Mesenchymal stem cell (in vitro differentiated cells and primary cell): ENCODE data around the gene FEM1A.
"Not testable (repeated sequence)": the region's sequence is repeated elsewhere in the genome, so short reads cannot be mapped to it uniquely, and the experiment has no call there.

ENCODE experiments used
- DNase-seq: peaks from one replicate; pipeline ENCODE4 v3.0.0-alpha.2; 2013
- H2AFZ ChIP-seq: one replicate; pipeline ENCODE4 v1.6.1; 2013; ENCODE audit warnings: low read depth, mild to moderate bottlenecking, control low read depth, inconsistent platforms, low read length, moderate library complexity
- H2AK5ac ChIP-seq: 2 replicates; pipeline ENCODE4 v1.6.1; 2013; ENCODE audit warnings: low read length, moderate library complexity, mild to moderate bottlenecking, inconsistent platforms; ENCODE audit not compliant: severe bottlenecking
- H2BK120ac ChIP-seq: one replicate; pipeline ENCODE4 v1.6.1; 2013; ENCODE audit warnings: low read depth, mild to moderate bottlenecking, inconsistent platforms, low read length, moderate library complexity
- H2BK12ac ChIP-seq, 2 experiments: one replicate each; pipeline ENCODE4 v1.6.1; 2013; ENCODE audit warnings: inconsistent platforms in 2 of 2, low read length in 2 of 2, mild to moderate bottlenecking in 2 of 2, moderate library complexity in 2 of 2, control low read depth in 1 of 2
- H2BK15ac ChIP-seq: one replicate; pipeline ENCODE4 v1.6.1; 2013; ENCODE audit warnings: mild to moderate bottlenecking, low read depth, inconsistent platforms; ENCODE audit not compliant: poor library complexity, severe bottlenecking
- H2BK5ac ChIP-seq: 2 replicates; pipeline ENCODE4 v1.6.1; 2013; ENCODE audit warnings: low read depth, mild to moderate bottlenecking, low read length, control low read depth, inconsistent platforms; ENCODE audit not compliant: poor library complexity, severe bottlenecking
- H3K14ac ChIP-seq, 2 experiments: one replicate each; pipeline ENCODE4 v1.6.1; 2013; ENCODE audit warnings: inconsistent platforms in 2 of 2, low read length in 2 of 2, control low read depth in 1 of 2, mild to moderate bottlenecking in 1 of 2, moderate library complexity in 1 of 2
- H3K18ac ChIP-seq, 2 experiments: one replicate each; pipeline ENCODE4 v1.6.1; 2013; ENCODE audit warnings: inconsistent platforms in 2 of 2, low read length in 2 of 2, control low read depth in 1 of 2, low read depth in 1 of 2, mild to moderate bottlenecking in 1 of 2
- H3K23ac ChIP-seq, 2 experiments: one replicate each; pipeline ENCODE4 v1.6.1; 2013; ENCODE audit warnings: inconsistent platforms in 2 of 2, low read length in 2 of 2, mild to moderate bottlenecking in 2 of 2, moderate library complexity in 2 of 2, control low read depth in 1 of 2
- H3K27ac ChIP-seq: 2 replicates; pipeline ENCODE4 v1.5.1; 2013; ENCODE audit warnings: mild to moderate bottlenecking, moderate library complexity, low read length, control low read depth, inconsistent platforms; ENCODE audit not compliant: poor library complexity, severe bottlenecking
- H3K27me3 ChIP-seq, 2 experiments: 2 replicates each; pipeline versions ENCODE4 v1.6.1 to v1.7.0; 2013; ENCODE audit warnings: low read length in 2 of 2, mild to moderate bottlenecking in 2 of 2, moderate library complexity in 2 of 2, control low read depth in 1 of 2, inconsistent platforms in 1 of 2; ENCODE audit not compliant: control insufficient read depth in 1 of 2, insufficient read depth in 1 of 2
- H3K36me3 ChIP-seq, 2 experiments: 2 replicates each; pipeline versions ENCODE4 v1.6.1 to v1.7.0; 2013; ENCODE audit warnings: low read length in 2 of 2, control low read depth in 1 of 2, inconsistent platforms in 1 of 2, low read depth in 1 of 2, mild to moderate bottlenecking in 1 of 2; ENCODE audit not compliant: insufficient read depth in 2 of 2, control insufficient read depth in 1 of 2
- H3K4ac ChIP-seq, 2 experiments: one replicate each; pipeline ENCODE4 v1.6.1; 2013; ENCODE audit warnings: inconsistent platforms in 2 of 2, low read length in 2 of 2, mild to moderate bottlenecking in 2 of 2, moderate library complexity in 2 of 2, control low read depth in 1 of 2, low read depth in 1 of 2
- H3K4me1 ChIP-seq: 2 replicates; pipeline ENCODE4 v1.6.1; 2013; ENCODE audit warnings: low read depth, low read length, control low read depth; ENCODE audit not compliant: control insufficient read depth, insufficient read depth
- H3K4me2 ChIP-seq: 2 replicates; pipeline ENCODE4 v1.6.1; 2013; ENCODE audit warnings: low read length, mild to moderate bottlenecking, inconsistent platforms; ENCODE audit not compliant: poor library complexity, severe bottlenecking
- H3K4me3 ChIP-seq, 2 experiments: 2 replicates each; pipeline versions ENCODE4 v1.5.1 to v1.7.0; 2013; ENCODE audit warnings: low read length in 2 of 2, mild to moderate bottlenecking in 2 of 2, control low read depth in 1 of 2, low read depth in 1 of 2; ENCODE audit not compliant: insufficient read depth in 1 of 2
- H3K79me1 ChIP-seq: replicated peaks from 2 replicates; pipeline ENCODE4 v1.6.1; 2013; ENCODE audit warnings: mild to moderate bottlenecking, control low read depth, low read length, inconsistent platforms; ENCODE audit not compliant: poor library complexity, severe bottlenecking
- H3K9ac ChIP-seq: 2 replicates; pipeline ENCODE4 v1.7.0; 2013; ENCODE audit warnings: mild to moderate bottlenecking, low read length, moderate library complexity
- H3K9me3 ChIP-seq: 2 replicates; pipeline ENCODE4 v1.7.0; 2013; ENCODE audit warnings: mild to moderate bottlenecking, low read length; ENCODE audit not compliant: control insufficient read depth
- H4K8ac ChIP-seq: one replicate; pipeline ENCODE4 v1.6.1; 2013; ENCODE audit warnings: inconsistent platforms, mild to moderate bottlenecking, low read length, moderate library complexity
- H4K91ac ChIP-seq: one replicate; pipeline ENCODE4 v1.6.1; 2013; ENCODE audit warnings: mild to moderate bottlenecking, low read length, inconsistent platforms
- WGBS: methylation state at CpG from one replicate; pipeline ENCODE4 v1.1.7; 2013; ENCODE audit warnings: mixed read lengths; 5-methylcytosine and 5-hydroxymethylcytosine counted together

The FEM1A gene

DNA sequence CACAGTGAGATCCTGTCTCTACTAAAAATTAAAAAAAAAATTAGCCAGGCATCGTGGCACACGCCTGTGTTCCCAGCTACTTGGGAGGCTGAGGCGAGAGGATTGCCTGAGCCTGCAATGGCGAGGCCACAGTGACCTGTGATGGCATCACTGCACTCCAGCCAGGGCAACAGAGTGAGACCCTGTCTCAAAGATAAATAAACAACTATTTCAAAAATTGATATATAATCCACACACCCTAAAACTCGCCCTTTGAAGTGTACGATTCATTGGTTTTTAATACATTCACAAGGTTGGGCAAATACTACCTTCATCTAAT lies 52.1 kb downstream of the FEM1A start:
- no peak overlapping the region for H2BK120ac ChIP-seq
- no peak overlapping the region for H3K23ac ChIP-seq
- H3K18ac ChIP-seq = no peak overlapping the region
- no peak overlapping the region for H2BK15ac ChIP-seq
- WGBS = 93% methylated on average over 6 of the region's 6 CpGs
- H3K4me1 ChIP-seq = peaks cover 24% of the 10 kb centered on the region
- no peak for DNase-seq
- H2AK5ac ChIP-seq = no peak overlapping the region
- H2AFZ ChIP-seq = no peak overlapping the region
- peaks cover 75 to 82% of the 10 kb centered on the region in 2 experiments for H3K36me3 ChIP-seq
- no peak overlapping the region for H3K4me2 ChIP-seq
- H3K9me3 ChIP-seq = no peaks in the 10 kb centered on the region
- no peak overlapping the region for H3K4ac ChIP-seq
- H3K27me3 ChIP-seq = no peaks in the 10 kb centered on the region
- H3K4me3 ChIP-seq = no peak overlapping the region
- H4K8ac ChIP-seq = no peak overlapping the region
- no peak overlapping the region for H2BK5ac ChIP-seq
- no peak overlapping the region for H4K91ac ChIP-seq
- no peak overlapping the region for H3K9ac ChIP-seq
- peaks cover 18% of the 10 kb centered on the region for H3K79me1 ChIP-seq
- H3K14ac ChIP-seq = no peak overlapping the region
- H2BK12ac ChIP-seq = no peak overlapping the region
- H3K27ac ChIP-seq = no peak overlapping the region

DNA sequence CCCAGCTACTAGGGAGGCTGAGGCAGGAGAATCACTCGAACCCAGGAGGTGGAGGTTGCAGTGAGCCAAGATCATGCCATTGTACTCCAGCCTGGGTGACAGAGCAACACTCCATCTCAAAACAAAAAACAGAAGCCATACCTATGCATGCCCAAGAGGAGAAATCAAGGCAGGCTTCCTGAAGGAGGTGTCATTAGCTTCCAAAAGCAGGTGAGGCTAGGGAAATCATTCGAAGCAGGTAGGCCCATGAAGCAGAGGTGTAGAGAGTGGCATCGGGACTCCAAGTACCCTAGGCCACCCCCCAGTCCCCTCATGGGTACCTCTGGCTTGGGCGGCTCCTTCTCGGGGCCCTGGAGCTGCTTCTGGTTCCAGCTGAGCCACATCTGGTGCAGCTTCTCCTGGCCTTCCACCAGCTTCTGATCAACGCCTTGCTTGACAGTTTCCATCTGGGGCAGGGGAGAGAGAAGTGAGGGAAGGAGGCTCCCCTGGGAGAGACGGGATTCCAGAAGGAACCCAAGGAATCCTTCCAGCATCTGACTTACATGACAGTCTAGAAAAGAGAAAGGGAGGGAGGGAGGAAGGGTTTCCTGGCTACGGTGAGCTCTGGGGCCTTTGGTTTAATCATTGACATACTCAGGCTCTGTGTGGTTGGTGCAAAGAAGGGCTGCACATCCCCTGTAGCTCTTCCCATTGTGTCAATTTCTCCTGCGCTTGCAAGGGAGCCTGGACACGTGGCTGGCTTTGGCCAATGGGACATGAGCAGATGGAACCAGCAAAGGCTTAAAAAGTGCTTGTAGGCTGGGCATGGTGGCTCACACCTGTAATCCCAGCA lies 53.0 kb downstream of the FEM1A start:
- no peak overlapping the region for H2AK5ac ChIP-seq
- H2BK120ac ChIP-seq = no peak overlapping the region
- no peak overlapping the region for H2BK5ac ChIP-seq
- peak; percentile 65 for DNase-seq
- no peak overlapping the region for H2BK15ac ChIP-seq
- H3K4me2 ChIP-seq = peak overlapping the region; percentile 1
- H3K9me3 ChIP-seq = no peaks in the 10 kb centered on the region
- no peak overlapping the region for H2AFZ ChIP-seq
- H3K4me1 ChIP-seq = peaks cover 26% of the 10 kb centered on the region
- H3K14ac ChIP-seq = no peak overlapping the region
- H3K27ac ChIP-seq = peak overlapping the region; percentile 75
- H3K27me3 ChIP-seq = no peaks in the 10 kb centered on the region
- no peak overlapping the region for H4K91ac ChIP-seq
- peaks cover 73 to 81% of the 10 kb centered on the region in 2 experiments for H3K36me3 ChIP-seq
- peaks cover 21% of the 10 kb centered on the region for H3K79me1 ChIP-seq
- WGBS = 77% methylated on average over 9 of the region's 10 CpGs
- no peak overlapping the region for H2BK12ac ChIP-seq
- H3K4ac ChIP-seq = no peak overlapping the region
- no peak overlapping the region for H3K23ac ChIP-seq
- H3K4me3 ChIP-seq = no peak overlapping the region
- H4K8ac ChIP-seq = no peak overlapping the region
- H3K18ac ChIP-seq = peak overlapping the region in 1 of 2 experiments; percentile 57
- peak overlapping the region; percentile 53 for H3K9ac ChIP-seq

DNA sequence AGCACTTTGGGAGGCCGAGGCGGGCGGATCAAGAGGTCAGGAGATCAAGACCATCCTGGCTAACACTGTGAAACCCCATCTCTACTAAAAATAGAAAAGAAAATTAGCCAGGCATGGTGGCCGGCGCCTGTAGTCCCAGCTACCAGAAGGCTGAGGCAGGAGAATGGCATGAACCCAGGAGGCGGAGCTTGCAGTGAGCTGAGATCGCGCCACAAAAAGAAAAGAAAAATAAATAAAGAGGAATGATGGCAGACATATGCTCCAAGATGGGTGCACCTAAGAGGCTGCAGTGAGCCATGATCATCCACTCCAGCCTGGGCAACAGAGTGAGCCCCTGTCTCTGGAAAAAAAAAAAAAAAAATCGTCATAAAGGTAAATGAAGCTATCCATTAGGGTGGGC lies 54.4 kb downstream of the FEM1A start:
- H3K18ac ChIP-seq, H2BK120ac ChIP-seq, H3K27me3 ChIP-seq, H2AK5ac ChIP-seq, H2AFZ ChIP-seq, H3K4ac ChIP-seq, H3K14ac ChIP-seq, H2BK12ac ChIP-seq, H3K23ac ChIP-seq, H4K91ac ChIP-seq, H2BK15ac ChIP-seq, H4K8ac ChIP-seq, H3K9me3 ChIP-seq, H2BK5ac ChIP-seq, H3K4me2 ChIP-seq, H3K4me3 ChIP-seq: not testable (repeated sequence)
- DNase-seq = peak; percentile 75
- H3K79me1 ChIP-seq = peaks cover 16% of the 10 kb centered on the region
- peaks cover 73 to 79% of the 10 kb centered on the region in 2 experiments for H3K36me3 ChIP-seq
- H3K27ac ChIP-seq = peak overlapping the region; percentile 68
- H3K9ac ChIP-seq = peak overlapping the region; percentile 29
- 42% methylated on average over 8 of the region's 9 CpGs for WGBS
- peaks cover 28% of the 10 kb centered on the region for H3K4me1 ChIP-seq

DNA sequence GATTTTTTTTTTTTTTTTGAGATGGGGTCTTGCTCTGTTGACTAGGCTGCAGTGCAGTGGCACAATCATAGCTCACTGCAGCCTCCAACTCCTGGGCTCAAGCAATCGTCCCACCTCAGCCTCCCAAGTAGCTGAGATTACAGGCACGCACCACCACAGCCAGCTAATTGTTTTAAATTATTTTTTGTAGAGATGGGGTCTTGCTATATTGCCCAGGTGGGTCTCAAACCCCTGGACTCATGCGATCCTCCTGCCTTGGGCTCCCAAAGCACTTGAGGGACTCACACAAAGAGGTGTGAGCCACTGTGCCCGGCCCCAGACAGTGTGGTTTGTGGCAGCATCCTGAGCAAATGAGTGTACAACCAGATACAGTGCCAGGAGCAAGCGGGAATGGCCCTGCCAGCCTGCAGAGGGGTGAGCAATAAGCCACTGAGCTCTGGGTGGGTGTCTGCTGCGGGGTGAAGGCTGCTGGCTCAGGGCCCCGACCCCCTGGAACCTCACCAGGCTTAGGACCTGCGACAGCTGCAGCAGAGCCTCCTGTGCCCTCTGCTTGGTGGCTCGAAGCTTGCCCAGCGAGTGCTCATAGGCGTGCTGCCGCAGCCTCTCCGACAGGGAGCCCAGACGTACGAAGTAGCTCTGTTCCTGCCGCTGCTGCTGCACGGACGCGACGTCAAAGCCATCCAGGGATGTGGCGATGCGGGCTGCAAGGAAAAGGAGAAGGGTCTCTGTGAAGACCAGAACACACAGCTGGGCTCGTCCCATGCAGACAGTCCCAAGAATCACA lies 55.8 kb downstream of the FEM1A start:
- Histone ChIP-seq H3K9me3 (no peaks in the 10 kb centered on the region), H4K91ac (peak overlapping the region; percentile 18), H3K9ac (no peak overlapping the region), H3K4me2 (no peak overlapping the region), H2BK120ac (no peak overlapping the region), H3K36me3 (peaks cover 75 to 82% of the 10 kb centered on the region in 2 experiments), H3K79me1 (peaks cover 15% of the 10 kb centered on the region), H3K23ac (no peak overlapping the region), H2BK15ac (no peak overlapping the region), H3K27ac (no peak overlapping the region), H2BK12ac (no peak overlapping the region), H2AK5ac (no peak overlapping the region), H3K14ac (no peak overlapping the region), H3K4me3 (no peak overlapping the region), H2AFZ (no peak overlapping the region), H2BK5ac (no peak overlapping the region), H3K4me1 (peaks cover 31% of the 10 kb centered on the region), H3K4ac (no peak overlapping the region), H3K27me3 (no peaks in the 10 kb centered on the region), H3K18ac (no peak overlapping the region), H4K8ac (peak overlapping the region; percentile 48)
- WGBS = 98% methylated on average over 20 of the region's 23 CpGs
- no peak for DNase-seq
